NCI-H2196 treated with DMSO at 0.1 percent for 48 hours (cell line): ENCODE data around the gene MRTFA.

Experiments used
- DNase-seq: peaks from one replicate; lab custom pipeline; 2025; ENCODE audit not compliant: unreplicated experiment; lab: John Stamatoyannopoulos, UW

Gene MRTFA

GRCh38 chr22:40367342-40367741, 269.2 kb downstream of the MRTFA start:
- no peak for DNase-seq

- DNase-seq: no peak
Observed at GRCh38 chr22:40366068-40366467, 270.5 kb downstream of the MRTFA start.

DNA sequence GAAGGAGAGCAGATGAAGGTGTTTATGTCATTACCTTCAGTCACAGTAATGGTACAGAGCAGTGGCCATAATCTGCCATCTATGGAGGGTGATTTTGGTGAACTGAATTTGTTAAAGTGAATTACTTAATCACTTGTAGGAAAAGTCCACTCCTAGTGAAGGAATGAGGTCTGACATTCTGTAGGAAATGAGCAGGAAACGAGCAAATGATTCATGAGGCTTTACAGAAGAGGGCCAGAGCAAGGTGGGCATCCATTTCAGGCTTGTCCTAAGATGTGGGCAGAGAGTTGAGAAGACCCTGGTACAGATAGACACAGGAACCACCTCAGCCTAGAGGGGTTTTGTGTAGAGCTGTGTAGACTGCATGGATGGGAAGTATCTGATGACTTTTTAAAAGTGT, 272.1 kb downstream of the MRTFA start:
- DNase-seq: no peak

DNA sequence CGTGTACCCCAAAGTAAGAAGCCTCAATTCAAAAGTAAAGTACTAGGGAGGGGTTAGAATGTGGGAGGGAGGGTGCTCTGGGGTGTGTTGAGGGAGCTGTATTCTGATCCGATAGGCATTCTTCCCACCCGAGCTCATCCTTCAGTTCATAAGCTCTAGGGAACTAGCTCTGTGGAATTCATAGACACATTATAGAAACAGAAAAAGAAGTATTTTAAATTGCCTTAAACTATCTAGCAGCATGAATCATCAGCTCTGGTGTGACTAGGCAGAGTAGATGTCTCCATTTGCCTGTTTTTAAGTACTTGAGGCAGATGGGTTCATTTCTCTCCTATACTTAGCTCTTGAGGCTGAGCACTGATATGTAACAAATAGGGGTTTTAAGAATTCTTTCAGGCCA, 273.5 kb downstream of the MRTFA start:
- DNase-seq: no peak

GRCh38 chr22:40361100-40361499, 275.4 kb downstream of the MRTFA start:
- no peak for DNase-seq
